IMR-90 (cell line): ENCODE data around the gene FBLN1. TPM values are rescaled to one million over a fixed set of nuclear protein-coding genes. Genes with fewer than 3 reads are reported as not detected.
A peak's percentile ranks its signal among the peaks of the same experiment; 100 is the strongest.

ENCODE experiments used
- ATAC-seq: fragments of 200-7000 bp; cut with Tn5 transposase; 2 replicates; pipeline ENCODE4 v1.9.1; 2020; ENCODE audit warnings: low read depth, mild to moderate bottlenecking, moderate library complexity
- BruUV-seq: library from RNA; stranded (reverse); fragments of 400-500 nt; replicated peaks from 2 replicates; lab custom pipeline; 2021; lab: Mats Ljungman, UMichigan
- CTCF ChIA-PET: fragments of 300-600 bp; formaldehyde crosslinking; extraction: SDS; loops from one replicate; lab custom pipeline; 2021; ENCODE audit warnings: antibody characterized with exemption; lab: Yijun Ruan, JAX
- POLR2A ChIA-PET: fragments of 300-600 bp; sonication (Branson Sonifier 250); formaldehyde crosslinking; loops from one replicate; lab custom pipeline; 2022; ENCODE audit warnings: antibody characterized with exemption; ENCODE audit not compliant: unreplicated experiment; lab: Charles Lee
- DNase-seq: peaks from one replicate; pipeline ENCODE4 v3.0.0; 2013
- H2AFZ ChIP-seq: replicated peaks from 2 replicates; pipeline ENCODE3; 2013; ENCODE audit warnings: low read length, mild to moderate bottlenecking; ENCODE audit not compliant: poor library complexity
- H2AK5ac ChIP-seq: 2 replicates; pipeline ENCODE4 v1.6.1; 2013; ENCODE audit warnings: low read depth, low read length, inconsistent platforms
- H2AK9ac ChIP-seq: replicated peaks from 2 replicates; pipeline ENCODE3; 2013; ENCODE audit warnings: mild to moderate bottlenecking, low read depth, low read length, moderate library complexity; ENCODE audit not compliant: poor library complexity
- H2BK120ac ChIP-seq: 2 replicates; pipeline ENCODE4 v1.6.1; 2013; ENCODE audit warnings: low read depth, low read length, inconsistent platforms
- H2BK15ac ChIP-seq: 3 replicates; pipeline ENCODE4 v1.6.1; 2013; ENCODE audit warnings: low read depth, low read length, inconsistent platforms
- H2BK20ac ChIP-seq: 2 replicates; pipeline ENCODE4 v1.6.1; 2013; ENCODE audit warnings: low read depth, mild to moderate bottlenecking, inconsistent platforms, low read length, moderate library complexity
- H2BK5ac ChIP-seq: 2 replicates; pipeline ENCODE4 v1.6.1; 2013; ENCODE audit warnings: mild to moderate bottlenecking, low read depth, low read length, inconsistent platforms; ENCODE audit not compliant: poor library complexity, severe bottlenecking
- H3K14ac ChIP-seq: replicated peaks from 2 replicates; pipeline ENCODE4 v1.6.1; 2013; ENCODE audit warnings: low read depth, low read length, inconsistent platforms
- H3K18ac ChIP-seq: 2 replicates; pipeline ENCODE4 v1.6.1; 2013; ENCODE audit warnings: low read depth, low read length, control low read depth
- H3K23ac ChIP-seq: 2 replicates; pipeline ENCODE4 v1.6.1; 2013; ENCODE audit warnings: low read depth, low read length, inconsistent platforms
- H3K27ac ChIP-seq: 2 replicates; pipeline ENCODE4 v1.5.1; 2013; ENCODE audit warnings: mild to moderate bottlenecking, control low read depth, low read length; ENCODE audit not compliant: insufficient read depth
- H3K27me3 ChIP-seq: 2 replicates; pipeline ENCODE4 v1.6.1; 2013; ENCODE audit warnings: low read length; ENCODE audit not compliant: control insufficient read depth, insufficient read depth
- H3K36me3 ChIP-seq: 2 replicates; pipeline ENCODE4 v1.6.1; 2013; ENCODE audit warnings: low read length, mixed read lengths; ENCODE audit not compliant: control insufficient read depth, insufficient read depth
- H3K4ac ChIP-seq: 2 replicates; pipeline ENCODE4 v1.6.1; 2013; ENCODE audit warnings: low read depth, low read length, inconsistent platforms
- H3K4me1 ChIP-seq: 2 replicates; pipeline ENCODE4 v1.6.1; 2013; ENCODE audit warnings: low read length, mixed read lengths; ENCODE audit not compliant: control insufficient read depth, insufficient read depth
- H3K4me2 ChIP-seq: 2 replicates; pipeline ENCODE4 v1.6.1; 2013; ENCODE audit warnings: low read depth, mild to moderate bottlenecking, control low read depth, low read length, moderate library complexity
- H3K4me3 ChIP-seq: 2 replicates; pipeline ENCODE4 v1.5.1; 2013; ENCODE audit warnings: low read depth, mild to moderate bottlenecking, control low read depth, low read length, moderate library complexity; ENCODE audit not compliant: insufficient read depth
- H3K56ac ChIP-seq: 2 replicates; pipeline ENCODE4 v1.6.1; 2013; ENCODE audit warnings: low read length, inconsistent platforms; ENCODE audit not compliant: insufficient read depth; ENCODE audit errors: extremely low read depth
- H3K79me1 ChIP-seq, 2 experiments: 2 replicates each; pipeline ENCODE4 v1.6.1; 2013; ENCODE audit warnings: low read length in 2 of 2, inconsistent platforms in 1 of 2, low read depth in 1 of 2
- H3K9ac ChIP-seq: 2 replicates; pipeline ENCODE4 v1.6.1; 2013; ENCODE audit warnings: low read depth, low read length, control low read depth
- H3K9me1 ChIP-seq: 2 replicates; pipeline ENCODE4 v1.6.1; 2013; ENCODE audit warnings: low read length, inconsistent platforms; ENCODE audit not compliant: insufficient read depth
- H3K9me3 ChIP-seq: 2 replicates; pipeline ENCODE4 v1.6.1; 2013; ENCODE audit warnings: low read length; ENCODE audit not compliant: control insufficient read depth, insufficient read depth
- H4K20me1 ChIP-seq: 2 replicates; pipeline ENCODE4 v1.6.1; 2013; ENCODE audit warnings: low read length, inconsistent platforms; ENCODE audit not compliant: insufficient read depth
- H4K5ac ChIP-seq: 2 replicates; pipeline ENCODE4 v1.6.1; 2013; ENCODE audit warnings: mild to moderate bottlenecking, low read depth, low read length, control low read depth
- H4K8ac ChIP-seq, 2 experiments: 2 replicates each; pipeline ENCODE4 v1.6.1; 2013; ENCODE audit warnings: low read depth in 2 of 2, low read length in 2 of 2, control low read depth in 1 of 2, inconsistent platforms in 1 of 2
- H4K91ac ChIP-seq: 2 replicates; pipeline ENCODE4 v1.6.1; 2013; ENCODE audit warnings: low read depth, low read length, inconsistent platforms; ENCODE audit not compliant: insufficient read depth
- CEBPB ChIP-seq: IDR thresholded peaks from 2 replicates; pipeline ENCODE4 v1.6.1; 2012; ENCODE audit warnings: low read depth, low read length, improper control_type of control experiment
- FOS ChIP-seq: fragments of 150-350 bp; IDR thresholded peaks from 2 replicates; pipeline ENCODE4 v1.6.1; 2016; ENCODE audit warnings: low read depth, low read length
- WGBS, 2 experiments: methylation state at CpG; one replicate each; pipeline versions ENCODE4 v1.1.5 to v1.1.7; 2013; ENCODE audit warnings: missing lambda C conversion rate in 2 of 2; ENCODE audit not compliant: insufficient read length in 1 of 2; ENCODE audit errors: extremely low coverage in 2 of 2; 5-methylcytosine and 5-hydroxymethylcytosine counted together
- dilution Hi-C: fragments of 300-500 bp; cut with HindIII; formaldehyde crosslinking; loops from one replicate; pipeline ENCODE4 v1.14.3; 2018; ENCODE audit warnings: low sequenced_read_pairs; ENCODE audit not compliant: unreplicated experiment
- in situ Hi-C: fragments of 300-500 bp; cut with MboI; formaldehyde crosslinking; loops from 3 replicates; pipeline ENCODE4 v1.14.3; 2019; ENCODE audit warnings: low sequenced_read_pairs, inconsistent platforms, mixed read lengths
- intact Hi-C: fragments of 100-400 bp; cut with micrococcal nuclease; formaldehyde crosslinking; loops from 2 replicates; pipeline ENCODE4 v1.10.0; 2022
- polyA plus RNA-seq, 3 experiments: library from polyadenylated mRNA; depleted of rRNA; stranded (reverse); fragments of >200 nt; gene quantifications; 2 replicates each; pipeline ENCODE4 v1.2.3, GENCODE V29; 2012; ENCODE audit warnings: low replicate concordance in 1 of 3
- total RNA-seq: library from RNA; depleted of rRNA; stranded (reverse); fragments of >200 nt; gene quantifications from 2 replicates; pipeline ENCODE4 v1.2.3, GENCODE V29; 2012

Gene FBLN1
- total and polyA plus RNA-seq, 2 of the 4 experiments (the other 2 are of a cell fraction) = 11.3 to 87.9 TPM

DNA sequence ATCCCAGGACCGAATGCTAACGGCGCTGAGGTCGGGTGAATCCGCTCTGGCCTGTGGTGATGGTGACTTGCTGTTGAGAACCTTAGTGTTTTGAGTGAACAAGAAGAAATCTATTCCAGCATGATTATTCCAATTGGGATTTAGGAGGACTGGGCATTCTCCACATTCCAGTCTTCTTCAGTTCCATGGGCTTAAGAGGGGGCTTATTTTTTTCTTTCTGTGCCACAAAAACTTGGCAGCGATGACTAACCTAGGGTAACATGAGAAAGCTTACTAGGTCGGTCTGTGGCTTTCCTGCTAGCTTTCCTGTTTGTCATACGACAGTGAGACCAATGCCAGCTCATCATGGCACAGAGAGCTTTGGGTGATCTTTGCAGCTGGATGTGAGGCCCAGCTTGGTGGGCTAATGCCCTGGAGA lies 106.1 kb downstream of the FBLN1 start:
- no peaks in the 10 kb centered on the region for H3K9me3 ChIP-seq
- no peak overlapping the region for H2AFZ ChIP-seq
- peak; percentile 86 for DNase-seq
- no peak overlapping the region for H3K18ac ChIP-seq
- H3K14ac ChIP-seq = no peak overlapping the region
- no peak overlapping the region for H4K8ac ChIP-seq
- WGBS, 2 experiments = no CpG with 5 or more reads among the region's 8 CpGs
- H2BK20ac ChIP-seq = no peak overlapping the region
- H2AK9ac ChIP-seq = no peak overlapping the region
- peaks cover 18% of the 10 kb centered on the region; the same call in 1 of the 2 replicates for H3K9me1 ChIP-seq
- no peaks in the 10 kb centered on the region for H4K20me1 ChIP-seq
- in situ Hi-C loops = no loop called here
- no peak overlapping the region for H2BK120ac ChIP-seq
- no peaks in the 10 kb centered on the region for H3K79me1 ChIP-seq
- TF ChIP-seq FOS = 0 out of 2 replicates have a peak, but pooled peaks have one; percentile 23
- no peak for TF ChIP-seq CEBPB
- H2AK5ac ChIP-seq = no peak overlapping the region
- no peak overlapping the region for H3K9ac ChIP-seq
- H2BK5ac ChIP-seq = no peak overlapping the region
- H4K91ac ChIP-seq = no peak overlapping the region
- no peak overlapping the region for H4K5ac ChIP-seq
- dilution Hi-C loops = no loop called here
- CTCF ChIA-PET = interaction anchor here (0.6 kb wide), 1 partner anchor 1147 kb away, joined by 3 read pairs; no protein-coding TSS in a partner anchor
- no peak overlapping the region for H3K4me2 ChIP-seq
- H3K27me3 ChIP-seq = no peaks in the 10 kb centered on the region
- BruUV-seq = no TSS peak
- H3K4me3 ChIP-seq = no peak overlapping the region
- peak; percentile 52 for ATAC-seq
- POLR2A ChIA-PET = no interaction called here
- peaks cover 4% of the 10 kb centered on the region; the same call in 1 of the 2 replicates for H3K36me3 ChIP-seq
- H2BK15ac ChIP-seq = no peak overlapping the region
- H3K56ac ChIP-seq = no peak overlapping the region
- H3K23ac ChIP-seq = no peak overlapping the region
- 0 out of 2 replicates have a peak overlapping the region, but pooled peaks have one; percentile 12 for H3K4ac ChIP-seq
- H3K27ac ChIP-seq = no peak overlapping the region
- intact Hi-C loops = no loop called here
- peaks cover 8% of the 10 kb centered on the region for H3K4me1 ChIP-seq
